Astrocyte of the spinal cord (primary cell): ENCODE measurements around the gene EARS2.

Experiments
- DNase-seq: peaks from one replicate; pipeline ENCODE4 v3.0.0; 2011; ENCODE audit warnings: low read depth, low spot score
- H3K4me3 ChIP-seq: 2 replicates; pipeline ENCODE4 v1.5.1; 2011; ENCODE audit warnings: low read depth, mild to moderate bottlenecking, low read length, moderate library complexity
- in situ Hi-C: cut with HindIII; loops from 2 replicates; pipeline ENCODE4 v1.10.0; 2017; ENCODE audit warnings: low sequenced_read_pairs
- TF ChIP-seq, protein P1 (sequence below): IDR thresholded peaks from 2 replicates; pipeline ENCODE4 v1.5.1; 2012; ENCODE audit warnings: low read depth, mild to moderate bottlenecking, low read length, inconsistent platforms

Gene EARS2

DNA sequence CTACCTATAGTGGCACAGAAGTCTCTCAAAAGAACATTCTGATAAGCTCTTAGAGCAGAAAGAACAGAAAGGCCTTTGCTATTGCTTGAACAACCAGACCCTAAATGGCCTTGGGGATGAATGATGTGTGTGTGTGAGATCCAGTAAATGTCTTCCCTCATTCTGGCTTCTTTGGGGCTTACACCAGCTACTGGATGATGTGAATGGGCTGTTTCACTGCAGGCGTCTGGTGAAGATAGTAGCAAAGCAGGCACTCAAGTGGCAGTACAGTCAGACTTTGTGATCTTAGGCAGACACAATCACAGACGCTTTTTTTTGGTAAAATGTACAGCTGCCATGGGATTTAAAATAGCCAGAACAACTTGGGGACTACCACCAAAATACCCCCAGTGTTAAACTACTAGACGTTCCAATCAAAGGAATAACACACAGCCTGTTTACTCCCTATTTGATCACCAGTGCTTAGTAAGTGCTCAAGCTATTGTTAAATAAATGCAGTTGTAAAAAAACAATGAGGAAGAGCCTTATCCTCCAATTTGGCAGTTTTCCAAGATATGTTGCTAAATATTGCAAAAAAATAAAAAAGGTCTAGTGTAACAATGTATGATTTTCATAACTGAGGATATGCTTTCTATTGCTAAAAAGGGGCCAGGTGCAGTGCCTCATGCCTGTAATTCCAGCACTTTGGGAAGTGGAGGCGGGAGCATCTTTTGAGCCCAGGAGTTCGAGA lies 21.1 kb upstream of the EARS2 start:
- no peak for DNase-seq
- TF ChIP-seq, protein P1, sequence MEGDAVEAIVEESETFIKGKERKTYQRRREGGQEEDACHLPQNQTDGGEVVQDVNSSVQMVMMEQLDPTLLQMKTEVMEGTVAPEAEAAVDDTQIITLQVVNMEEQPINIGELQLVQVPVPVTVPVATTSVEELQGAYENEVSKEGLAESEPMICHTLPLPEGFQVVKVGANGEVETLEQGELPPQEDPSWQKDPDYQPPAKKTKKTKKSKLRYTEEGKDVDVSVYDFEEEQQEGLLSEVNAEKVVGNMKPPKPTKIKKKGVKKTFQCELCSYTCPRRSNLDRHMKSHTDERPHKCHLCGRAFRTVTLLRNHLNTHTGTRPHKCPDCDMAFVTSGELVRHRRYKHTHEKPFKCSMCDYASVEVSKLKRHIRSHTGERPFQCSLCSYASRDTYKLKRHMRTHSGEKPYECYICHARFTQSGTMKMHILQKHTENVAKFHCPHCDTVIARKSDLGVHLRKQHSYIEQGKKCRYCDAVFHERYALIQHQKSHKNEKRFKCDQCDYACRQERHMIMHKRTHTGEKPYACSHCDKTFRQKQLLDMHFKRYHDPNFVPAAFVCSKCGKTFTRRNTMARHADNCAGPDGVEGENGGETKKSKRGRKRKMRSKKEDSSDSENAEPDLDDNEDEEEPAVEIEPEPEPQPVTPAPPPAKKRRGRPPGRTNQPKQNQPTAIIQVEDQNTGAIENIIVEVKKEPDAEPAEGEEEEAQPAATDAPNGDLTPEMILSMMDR: no peak
- H3K4me3 ChIP-seq: no peak overlapping the region
- in situ Hi-C loops: no loop called here

DNA sequence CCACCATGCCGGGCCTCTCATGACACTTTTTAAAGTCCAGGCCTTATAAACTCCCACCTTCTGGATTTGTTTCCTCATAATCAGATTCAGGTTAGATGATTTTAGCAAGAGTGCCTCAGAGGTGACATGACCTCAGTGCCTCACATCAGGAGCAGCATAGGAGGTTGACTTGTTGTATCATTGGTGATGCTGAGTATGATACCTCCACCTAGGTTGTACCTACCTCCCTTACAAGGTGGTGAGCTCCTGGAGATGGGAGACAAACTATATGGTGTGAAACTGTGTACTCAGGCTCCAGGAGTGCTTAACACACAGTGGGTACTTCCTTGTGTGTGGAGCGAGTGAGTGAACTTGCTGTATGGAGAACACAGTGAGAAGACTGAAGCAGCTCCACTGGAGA lies 20.3 kb upstream of the EARS2 start:
- in situ Hi-C loops: no loop called here
- no peak for DNase-seq
- H3K4me3 ChIP-seq: no peak overlapping the region
- TF ChIP-seq, protein P1: no peak

GRCh38 chr16:23575834-23576233 lies 18.7 kb upstream of the EARS2 start:
- in situ Hi-C loops: no loop called here
- TF ChIP-seq, protein P1: no peak
- DNase-seq: no peak
- H3K4me3 ChIP-seq: no peak overlapping the region

GRCh38 chr16:23573817-23574216 lies 16.7 kb upstream of the EARS2 start:
- TF ChIP-seq, protein P1: no peak
- DNase-seq: no peak
- H3K4me3 ChIP-seq: no peak overlapping the region
- in situ Hi-C loops: no loop called here

- TF ChIP-seq, protein P1: no peak
- in situ Hi-C loops: no loop called here
- H3K4me3 ChIP-seq: no peak overlapping the region
- no peak for DNase-seq
Measured at GRCh38 chr16:23572394-23572793, 15.2 kb upstream of the EARS2 start.

DNA sequence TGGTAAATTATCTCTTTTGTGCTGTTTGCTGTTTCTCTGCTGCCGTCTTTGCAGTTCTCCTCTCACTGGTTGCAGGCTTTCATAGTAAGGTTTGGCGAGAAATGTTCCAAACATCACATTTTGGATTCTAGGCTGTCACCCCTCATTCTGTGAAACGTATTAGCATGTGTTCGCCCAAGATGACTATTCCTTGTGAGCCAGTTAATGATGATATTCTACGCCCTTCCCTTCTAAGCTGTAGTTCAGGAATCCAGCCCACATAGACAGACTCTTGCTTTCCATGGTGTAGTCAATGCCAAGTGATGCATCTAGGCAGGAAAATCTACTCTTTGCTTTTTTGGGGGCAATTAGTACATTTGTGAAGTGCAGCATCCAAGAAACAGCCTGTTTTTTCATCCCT lies 14.7 kb upstream of the EARS2 start:
- TF ChIP-seq, protein P1: no peak
- in situ Hi-C loops: no loop called here
- DNase-seq: no peak
- H3K4me3 ChIP-seq: no peak overlapping the region
